IMR-90 (cell line): ENCODE data around the gene RBFOX2. TPM values are rescaled to one million over a fixed set of nuclear protein-coding genes. Genes with fewer than 3 reads are reported as not detected.

Source experiments
- ATAC-seq: fragments of 200-7000 bp; cut with Tn5 transposase; 2 replicates; pipeline ENCODE4 v1.9.1; 2020; ENCODE audit warnings: low read depth, mild to moderate bottlenecking, moderate library complexity
- BruUV-seq: library from RNA; stranded (reverse); fragments of 400-500 nt; replicated peaks from 2 replicates; lab custom pipeline; 2021; lab: Mats Ljungman, UMichigan
- CTCF ChIA-PET: fragments of 300-600 bp; formaldehyde crosslinking; extraction: SDS; loops from one replicate; lab custom pipeline; 2021; ENCODE audit warnings: antibody characterized with exemption; lab: Yijun Ruan, JAX
- POLR2A ChIA-PET: fragments of 300-600 bp; sonication (Branson Sonifier 250); formaldehyde crosslinking; loops from one replicate; lab custom pipeline; 2022; ENCODE audit warnings: antibody characterized with exemption; ENCODE audit not compliant: unreplicated experiment; lab: Charles Lee
- DNase-seq: peaks from one replicate; pipeline ENCODE4 v3.0.0; 2013
- H2AFZ ChIP-seq: replicated peaks from 2 replicates; pipeline ENCODE3; 2013; ENCODE audit warnings: low read length, mild to moderate bottlenecking; ENCODE audit not compliant: poor library complexity
- H2AK5ac ChIP-seq: 2 replicates; pipeline ENCODE4 v1.6.1; 2013; ENCODE audit warnings: low read depth, low read length, inconsistent platforms
- H2AK9ac ChIP-seq: replicated peaks from 2 replicates; pipeline ENCODE3; 2013; ENCODE audit warnings: mild to moderate bottlenecking, low read depth, low read length, moderate library complexity; ENCODE audit not compliant: poor library complexity
- H2BK120ac ChIP-seq: 2 replicates; pipeline ENCODE4 v1.6.1; 2013; ENCODE audit warnings: low read depth, low read length, inconsistent platforms
- H2BK15ac ChIP-seq: 3 replicates; pipeline ENCODE4 v1.6.1; 2013; ENCODE audit warnings: low read depth, low read length, inconsistent platforms
- H2BK20ac ChIP-seq: 2 replicates; pipeline ENCODE4 v1.6.1; 2013; ENCODE audit warnings: low read depth, mild to moderate bottlenecking, inconsistent platforms, low read length, moderate library complexity
- H2BK5ac ChIP-seq: 2 replicates; pipeline ENCODE4 v1.6.1; 2013; ENCODE audit warnings: mild to moderate bottlenecking, low read depth, low read length, inconsistent platforms; ENCODE audit not compliant: poor library complexity, severe bottlenecking
- H3K14ac ChIP-seq: replicated peaks from 2 replicates; pipeline ENCODE4 v1.6.1; 2013; ENCODE audit warnings: low read depth, low read length, inconsistent platforms
- H3K18ac ChIP-seq: 2 replicates; pipeline ENCODE4 v1.6.1; 2013; ENCODE audit warnings: low read depth, low read length, control low read depth
- H3K23ac ChIP-seq: 2 replicates; pipeline ENCODE4 v1.6.1; 2013; ENCODE audit warnings: low read depth, low read length, inconsistent platforms
- H3K27ac ChIP-seq: 2 replicates; pipeline ENCODE4 v1.5.1; 2013; ENCODE audit warnings: mild to moderate bottlenecking, control low read depth, low read length; ENCODE audit not compliant: insufficient read depth
- H3K27me3 ChIP-seq: 2 replicates; pipeline ENCODE4 v1.6.1; 2013; ENCODE audit warnings: low read length; ENCODE audit not compliant: control insufficient read depth, insufficient read depth
- H3K36me3 ChIP-seq: 2 replicates; pipeline ENCODE4 v1.6.1; 2013; ENCODE audit warnings: low read length, mixed read lengths; ENCODE audit not compliant: control insufficient read depth, insufficient read depth
- H3K4ac ChIP-seq: 2 replicates; pipeline ENCODE4 v1.6.1; 2013; ENCODE audit warnings: low read depth, low read length, inconsistent platforms
- H3K4me1 ChIP-seq: 2 replicates; pipeline ENCODE4 v1.6.1; 2013; ENCODE audit warnings: low read length, mixed read lengths; ENCODE audit not compliant: control insufficient read depth, insufficient read depth
- H3K4me2 ChIP-seq: 2 replicates; pipeline ENCODE4 v1.6.1; 2013; ENCODE audit warnings: low read depth, mild to moderate bottlenecking, control low read depth, low read length, moderate library complexity
- H3K4me3 ChIP-seq: 2 replicates; pipeline ENCODE4 v1.5.1; 2013; ENCODE audit warnings: low read depth, mild to moderate bottlenecking, control low read depth, low read length, moderate library complexity; ENCODE audit not compliant: insufficient read depth
- H3K56ac ChIP-seq: 2 replicates; pipeline ENCODE4 v1.6.1; 2013; ENCODE audit warnings: low read length, inconsistent platforms; ENCODE audit not compliant: insufficient read depth; ENCODE audit errors: extremely low read depth
- H3K79me1 ChIP-seq, 2 experiments: 2 replicates each; pipeline ENCODE4 v1.6.1; 2013; ENCODE audit warnings: low read length in 2 of 2, inconsistent platforms in 1 of 2, low read depth in 1 of 2
- H3K9ac ChIP-seq: 2 replicates; pipeline ENCODE4 v1.6.1; 2013; ENCODE audit warnings: low read depth, low read length, control low read depth
- H3K9me1 ChIP-seq: 2 replicates; pipeline ENCODE4 v1.6.1; 2013; ENCODE audit warnings: low read length, inconsistent platforms; ENCODE audit not compliant: insufficient read depth
- H3K9me3 ChIP-seq: 2 replicates; pipeline ENCODE4 v1.6.1; 2013; ENCODE audit warnings: low read length; ENCODE audit not compliant: control insufficient read depth, insufficient read depth
- H4K20me1 ChIP-seq: 2 replicates; pipeline ENCODE4 v1.6.1; 2013; ENCODE audit warnings: low read length, inconsistent platforms; ENCODE audit not compliant: insufficient read depth
- H4K5ac ChIP-seq: 2 replicates; pipeline ENCODE4 v1.6.1; 2013; ENCODE audit warnings: mild to moderate bottlenecking, low read depth, low read length, control low read depth
- H4K8ac ChIP-seq, 2 experiments: 2 replicates each; pipeline ENCODE4 v1.6.1; 2013; ENCODE audit warnings: low read depth in 2 of 2, low read length in 2 of 2, control low read depth in 1 of 2, inconsistent platforms in 1 of 2
- H4K91ac ChIP-seq: 2 replicates; pipeline ENCODE4 v1.6.1; 2013; ENCODE audit warnings: low read depth, low read length, inconsistent platforms; ENCODE audit not compliant: insufficient read depth
- CEBPB ChIP-seq: IDR thresholded peaks from 2 replicates; pipeline ENCODE4 v1.6.1; 2012; ENCODE audit warnings: low read depth, low read length, improper control_type of control experiment
- WGBS, 2 experiments: methylation state at CpG; one replicate each; pipeline versions ENCODE4 v1.1.5 to v1.1.7; 2013; ENCODE audit warnings: missing lambda C conversion rate in 2 of 2; ENCODE audit not compliant: insufficient read length in 1 of 2; ENCODE audit errors: extremely low coverage in 2 of 2; 5-methylcytosine and 5-hydroxymethylcytosine counted together
- dilution Hi-C: fragments of 300-500 bp; cut with HindIII; formaldehyde crosslinking; loops from one replicate; pipeline ENCODE4 v1.14.3; 2018; ENCODE audit warnings: low sequenced_read_pairs; ENCODE audit not compliant: unreplicated experiment
- in situ Hi-C: fragments of 300-500 bp; cut with MboI; formaldehyde crosslinking; loops from 3 replicates; pipeline ENCODE4 v1.14.3; 2019; ENCODE audit warnings: low sequenced_read_pairs, inconsistent platforms, mixed read lengths
- intact Hi-C: fragments of 100-400 bp; cut with micrococcal nuclease; formaldehyde crosslinking; loops from 2 replicates; pipeline ENCODE4 v1.10.0; 2022
- polyA plus RNA-seq, 3 experiments: library from polyadenylated mRNA; depleted of rRNA; stranded (reverse); fragments of >200 nt; gene quantifications; 2 replicates each; pipeline ENCODE4 v1.2.3, GENCODE V29; 2012; ENCODE audit warnings: low replicate concordance in 1 of 3
- total RNA-seq: library from RNA; depleted of rRNA; stranded (reverse); fragments of >200 nt; gene quantifications from 2 replicates; pipeline ENCODE4 v1.2.3, GENCODE V29; 2012
- TF ChIP-seq, protein P1 (sequence below): fragments of 150-350 bp; IDR thresholded peaks from 2 replicates; pipeline ENCODE4 v1.6.1; 2017; ENCODE audit warnings: mild to moderate bottlenecking, antibody characterized with exemption, low read length, low read depth

Gene RBFOX2
- total and polyA plus RNA-seq, 2 of the 4 experiments (the other 2 are of a cell fraction): 146 to 178 TPM

DNA sequence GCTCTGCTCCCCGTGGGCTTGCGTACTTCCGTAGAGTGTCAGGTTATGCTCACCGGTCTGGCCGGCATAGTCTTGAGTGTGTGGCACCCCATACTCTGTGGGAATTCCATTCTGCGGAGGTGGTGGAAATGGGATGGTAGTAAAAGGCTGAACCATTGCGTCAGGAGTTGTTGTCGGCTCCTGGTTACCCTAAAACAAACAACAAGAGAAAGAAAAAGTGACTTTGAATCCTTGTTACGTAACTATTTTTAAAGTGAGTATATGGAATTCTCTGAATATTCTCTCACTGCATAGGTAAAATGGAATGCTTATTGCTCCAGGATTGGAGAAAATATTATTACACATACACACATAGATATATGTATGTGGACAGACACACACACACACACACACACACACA lies 218.8 kb downstream of the RBFOX2 start:
- dilution Hi-C loops (no loop called here), intact Hi-C loops (no loop called here), in situ Hi-C loops (no loop called here)
- H2BK20ac ChIP-seq: no peak overlapping the region
- ChIA-PET POLR2A (no interaction called here), CTCF (no interaction called here)
- H2AFZ ChIP-seq: no peak overlapping the region
- no peak overlapping the region for H3K56ac ChIP-seq
- no peak overlapping the region for H2AK5ac ChIP-seq
- ATAC-seq (no peak), DNase-seq (no peak)
- no peak overlapping the region for H2BK120ac ChIP-seq
- H3K27me3 ChIP-seq: no peaks in the 10 kb centered on the region
- H4K8ac ChIP-seq: no peak overlapping the region
- H3K4me3 ChIP-seq: no peak overlapping the region
- no peak overlapping the region for H2BK15ac ChIP-seq
- H2BK5ac ChIP-seq: no peak overlapping the region
- no peak overlapping the region for H3K14ac ChIP-seq
- peaks cover 41% of the 10 kb centered on the region for H4K20me1 ChIP-seq
- no peak overlapping the region for H3K9ac ChIP-seq
- H3K79me1 ChIP-seq: peaks cover 27 to 73% of the 10 kb centered on the region in 2 experiments
- peaks cover 6% of the 10 kb centered on the region for H3K9me1 ChIP-seq
- no peak overlapping the region for H4K5ac ChIP-seq
- H3K23ac ChIP-seq: no peak overlapping the region
- WGBS, 2 experiments: no CpG with 5 or more reads among the region's 9 CpGs
- peaks cover 3% of the 10 kb centered on the region for H3K9me3 ChIP-seq
- H4K91ac ChIP-seq: no peak overlapping the region
- no peak overlapping the region for H2AK9ac ChIP-seq
- peaks cover 23% of the 10 kb centered on the region for H3K36me3 ChIP-seq
- peak; percentile 37; the same call in 1 of the 2 replicates for TF ChIP-seq CEBPB
- TF ChIP-seq, protein P1, sequence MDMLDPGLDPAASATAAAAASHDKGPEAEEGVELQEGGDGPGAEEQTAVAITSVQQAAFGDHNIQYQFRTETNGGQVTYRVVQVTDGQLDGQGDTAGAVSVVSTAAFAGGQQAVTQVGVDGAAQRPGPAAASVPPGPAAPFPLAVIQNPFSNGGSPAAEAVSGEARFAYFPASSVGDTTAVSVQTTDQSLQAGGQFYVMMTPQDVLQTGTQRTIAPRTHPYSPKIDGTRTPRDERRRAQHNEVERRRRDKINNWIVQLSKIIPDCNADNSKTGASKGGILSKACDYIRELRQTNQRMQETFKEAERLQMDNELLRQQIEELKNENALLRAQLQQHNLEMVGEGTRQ: no peak
- H3K18ac ChIP-seq: no peak overlapping the region
- no peak overlapping the region for H3K4me2 ChIP-seq
- H3K4me1 ChIP-seq: peaks cover 1% of the 10 kb centered on the region; the same call in 1 of the 2 replicates
- H3K4ac ChIP-seq: no peak overlapping the region
- H3K27ac ChIP-seq: no peak overlapping the region
- BruUV-seq: no TSS peak
